Loucy (cell line): ENCODE measurements around the gene RUNX1.

ENCODE experiments used
- H2AFZ ChIP-seq: fragments of 200-600 bp; sonication (generic); 2 replicates; pipeline ENCODE4 v1.6.0; 2016; ENCODE audit warnings: antibody characterized with exemption, mild to moderate bottlenecking, low read length, moderate library complexity
- H3F3A ChIP-seq: fragments of 200-600 bp; 2 replicates; pipeline ENCODE4 v1.6.0; 2016; ENCODE audit warnings: antibody characterized with exemption, low read depth, mild to moderate bottlenecking
- H3K27me3 ChIP-seq: fragments of 200-600 bp; sonication (generic); 2 replicates; pipeline ENCODE4 v1.6.1; 2014; ENCODE audit warnings: low read length, mild to moderate bottlenecking; ENCODE audit not compliant: insufficient read depth, poor library complexity, severe bottlenecking
- H3K36me3 ChIP-seq: fragments of 200-600 bp; sonication (generic); 2 replicates; pipeline ENCODE4 v1.6.1; 2016; ENCODE audit warnings: low read length; ENCODE audit not compliant: insufficient read depth
- H3K4me1 ChIP-seq: fragments of 200-600 bp; sonication (generic); 2 replicates; pipeline ENCODE4 v1.5.1; 2014; ENCODE audit warnings: low read length, mild to moderate bottlenecking; ENCODE audit not compliant: insufficient read depth, poor library complexity, severe bottlenecking
- H3K4me2 ChIP-seq: fragments of 200-600 bp; sonication (generic); 2 replicates; pipeline ENCODE4 v1.6.0; 2014; ENCODE audit warnings: antibody characterized with exemption, low read length, low read depth, mild to moderate bottlenecking; ENCODE audit not compliant: poor library complexity, severe bottlenecking
- H3K4me3 ChIP-seq: fragments of 200-600 bp; sonication (generic); 2 replicates; pipeline ENCODE4 v1.5.1; 2014; ENCODE audit warnings: low read length, mild to moderate bottlenecking, mixed read lengths; ENCODE audit not compliant: poor library complexity, severe bottlenecking
- H3K79me2 ChIP-seq: fragments of 200-600 bp; sonication (generic); 2 replicates; pipeline ENCODE4 v1.6.1; 2014; ENCODE audit warnings: low read length; ENCODE audit not compliant: insufficient read depth
- H3K9ac ChIP-seq: fragments of 200-600 bp; sonication (generic); 2 replicates; pipeline ENCODE4 v1.6.0; 2014; ENCODE audit warnings: mild to moderate bottlenecking, low read depth, low read length, moderate library complexity; ENCODE audit not compliant: poor library complexity, severe bottlenecking
- H3K9me2 ChIP-seq: fragments of 200-600 bp; sonication (generic); replicated peaks from 2 replicates; pipeline ENCODE4 v1.6.1; 2016; ENCODE audit warnings: low read depth, low read length, mixed read lengths
- H3K9me3 ChIP-seq: fragments of 200-600 bp; sonication (generic); 2 replicates; pipeline ENCODE4 v1.6.1; 2014; ENCODE audit warnings: mild to moderate bottlenecking, antibody characterized with exemption, low read length, low read depth; ENCODE audit not compliant: insufficient read depth
- H4K20me1 ChIP-seq: fragments of 200-600 bp; sonication (generic); 2 replicates; pipeline ENCODE4 v1.6.0; 2014; ENCODE audit warnings: antibody characterized with exemption, low read length, mild to moderate bottlenecking; ENCODE audit not compliant: insufficient read depth, poor library complexity, severe bottlenecking
- CTCF ChIP-seq: fragments of 200-600 bp; sonication (generic); conservative IDR thresholded peaks from 2 replicates; pipeline ENCODE4 v1.5.1; 2014; ENCODE audit warnings: mild to moderate bottlenecking, antibody characterized with exemption, low read length
- EZH2phosphoT487 ChIP-seq: fragments of 200-600 bp; IDR thresholded peaks from 2 replicates; pipeline ENCODE4 v1.6.1; 2018; ENCODE audit warnings: antibody characterized with exemption, mild to moderate bottlenecking, moderate library complexity, borderline replicate concordance

Gene RUNX1

DNA sequence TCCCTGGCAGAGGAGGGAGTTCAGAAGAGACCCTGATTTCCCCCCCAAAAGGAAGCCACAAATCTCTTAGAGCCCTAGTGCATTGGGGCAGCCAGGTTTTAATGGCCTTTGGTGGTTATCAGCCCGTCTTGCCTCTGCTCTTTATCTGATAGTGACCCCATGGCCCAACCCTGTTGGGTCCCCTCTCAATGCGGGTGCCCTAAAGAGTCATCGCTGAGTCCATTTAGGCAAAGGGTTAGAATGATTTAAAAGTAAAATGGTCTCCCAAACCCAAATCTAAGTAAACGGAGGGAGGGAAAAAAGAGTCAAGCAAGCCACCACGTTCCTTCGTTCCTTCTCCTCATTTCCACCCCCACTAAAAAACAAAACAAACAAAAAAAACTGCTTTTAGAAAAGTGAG is 164.0 kb downstream of the RUNX1 start:
- Histone ChIP-seq H3K36me3 (peaks cover 64% of the 10 kb centered on the region), H3K9ac (peak overlapping the region; percentile 78), H3K4me2 (peak overlapping the region; percentile 94), H3K9me2 (no peaks in the 10 kb centered on the region), H3K4me3 (peak overlapping the region; percentile 80), H3K4me1 (peaks cover 66% of the 10 kb centered on the region), H3K9me3 (no peaks in the 10 kb centered on the region), H3F3A (no peaks in the 10 kb centered on the region), H2AFZ (no peak overlapping the region), H3K27me3 (peaks cover 5% of the 10 kb centered on the region), H3K79me2 (peaks cover 100% of the 10 kb centered on the region), H4K20me1 (peaks cover 86% of the 10 kb centered on the region)
- no peak for TF ChIP-seq CTCF
- 0 out of 2 replicates have a peak, but pooled peaks have one; percentile 49 for TF ChIP-seq EZH2phosphoT487

DNA sequence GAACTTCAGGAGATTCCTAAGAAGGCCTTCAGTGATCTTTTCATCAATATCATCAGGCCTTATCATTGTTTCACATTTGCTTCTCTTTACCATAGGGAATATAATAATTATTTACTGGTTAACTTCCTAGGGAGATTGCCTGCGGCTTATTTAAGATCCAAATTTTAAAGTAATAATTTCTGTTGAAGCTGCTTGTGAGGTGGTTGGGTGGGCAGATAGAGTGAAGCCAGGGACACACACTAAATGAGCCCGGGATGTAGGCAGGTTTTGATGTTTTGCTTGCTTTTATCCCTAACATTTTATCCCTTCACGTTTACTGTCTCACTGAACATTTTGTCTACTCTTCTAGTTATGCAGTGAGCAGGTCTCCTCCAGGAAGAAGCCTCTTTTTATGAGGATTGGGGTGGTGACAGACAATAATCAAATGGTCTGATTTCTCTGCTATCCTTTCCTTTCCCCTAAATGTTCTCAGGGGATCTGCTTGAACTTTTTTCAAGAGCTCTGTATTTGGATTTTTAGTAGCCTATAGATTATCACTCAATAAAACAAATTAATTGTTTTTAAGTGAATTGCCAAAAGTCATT is 164.7 kb downstream of the RUNX1 start:
- Histone ChIP-seq H3F3A (no peaks in the 10 kb centered on the region), H3K27me3 (peaks cover 5% of the 10 kb centered on the region), H3K79me2 (peaks cover 100% of the 10 kb centered on the region), H3K9me3 (no peaks in the 10 kb centered on the region), H3K4me3 (peak overlapping the region; percentile 80), H3K9ac (peak overlapping the region; percentile 78), H3K4me2 (peak overlapping the region; percentile 94), H3K36me3 (peaks cover 70% of the 10 kb centered on the region), H4K20me1 (peaks cover 88% of the 10 kb centered on the region), H3K4me1 (peaks cover 73% of the 10 kb centered on the region), H2AFZ (no peak overlapping the region), H3K9me2 (no peaks in the 10 kb centered on the region)
- TF ChIP-seq EZH2phosphoT487 = no peak
- TF ChIP-seq CTCF = no peak

DNA sequence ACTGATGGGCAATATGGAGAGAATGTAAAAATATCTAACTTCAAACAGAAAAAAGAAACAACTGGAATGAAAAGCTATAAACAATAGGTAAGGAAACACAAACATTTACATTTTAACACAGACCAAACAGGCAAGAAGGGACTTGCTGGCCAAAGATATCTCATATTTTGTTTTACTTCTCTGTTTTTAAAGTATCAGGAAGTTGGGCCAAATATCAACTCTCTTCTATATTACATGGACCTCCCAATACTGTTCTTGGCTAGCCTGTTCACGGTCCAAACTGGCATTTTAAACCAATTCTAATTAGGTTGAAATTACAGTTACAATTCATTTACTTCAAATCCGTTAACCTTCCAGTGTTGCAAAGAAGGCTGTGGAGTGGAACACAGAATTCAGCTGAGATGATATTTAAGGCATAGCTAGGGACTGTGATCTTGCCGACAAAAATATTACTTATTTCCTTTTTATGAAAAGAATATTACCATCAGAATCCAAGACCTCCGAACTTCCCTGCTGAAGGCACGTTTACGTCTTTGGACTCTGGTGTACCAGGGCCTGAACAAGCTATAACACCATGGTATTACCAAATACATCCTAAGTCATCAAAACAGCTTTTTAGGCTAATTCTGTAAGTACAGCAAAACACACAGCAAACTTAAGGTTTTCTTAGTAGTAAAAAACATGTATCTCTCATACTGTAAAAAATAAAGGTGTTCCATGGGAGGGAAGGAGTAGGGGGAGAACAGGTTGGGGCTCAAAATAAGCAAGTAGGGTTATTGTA is 165.4 kb downstream of the RUNX1 start:
- H3K9ac ChIP-seq = peak overlapping the region; percentile 78
- H3K4me2 ChIP-seq = peak overlapping the region; percentile 94
- H3F3A ChIP-seq = no peaks in the 10 kb centered on the region
- H3K36me3 ChIP-seq = peaks cover 78% of the 10 kb centered on the region
- no peak overlapping the region for H2AFZ ChIP-seq
- TF ChIP-seq EZH2phosphoT487 (no peak), CTCF (no peak)
- peaks cover 5% of the 10 kb centered on the region for H3K27me3 ChIP-seq
- peaks cover 100% of the 10 kb centered on the region for H3K79me2 ChIP-seq
- peaks cover 78% of the 10 kb centered on the region for H3K4me1 ChIP-seq
- H3K4me3 ChIP-seq = peak overlapping the region; percentile 80
- peaks cover 96% of the 10 kb centered on the region for H4K20me1 ChIP-seq
- H3K9me2 ChIP-seq = no peaks in the 10 kb centered on the region
- H3K9me3 ChIP-seq = no peaks in the 10 kb centered on the region
